ENCODE measurements around the gene ITPRIP.

The ITPRIP gene

GRCh38 chr10:104325436-104326435 is 12.5 kb downstream of the ITPRIP start:
- peak; percentile 58 to 73 (median 64) for DNase-seq

GRCh38 chr10:104324931-104325330 is 13.3 kb downstream of the ITPRIP start:
- DNase-seq: no peak

DNA sequence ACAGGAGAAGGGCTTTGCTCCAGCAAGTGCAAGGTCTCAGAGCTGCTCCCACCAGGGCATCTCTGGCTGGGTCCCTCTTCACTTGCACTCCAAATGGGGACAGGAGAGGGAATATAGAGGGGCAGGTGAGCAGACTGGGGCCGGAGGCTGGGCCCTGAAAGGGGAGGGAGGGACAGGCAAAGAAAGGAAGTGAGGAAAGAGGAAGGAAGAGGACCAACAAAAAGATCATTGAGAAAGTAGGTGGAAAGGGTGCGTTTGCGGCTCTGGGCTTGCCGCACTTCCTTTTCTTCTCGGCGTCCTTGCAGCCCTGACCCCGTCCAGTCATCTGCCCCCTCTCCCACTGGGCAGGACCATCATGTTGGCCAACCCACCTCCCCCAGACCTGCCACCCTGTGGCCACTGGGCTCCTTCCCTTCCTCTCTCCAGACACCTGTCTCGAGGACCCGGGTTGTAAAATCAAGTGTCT is 14.0 kb downstream of the ITPRIP start:
- peak; percentile 89 to 94 (median 90) for DNase-seq

- DNase-seq: peak; percentile 48 to 61 (median 56)
Observed at GRCh38 chr10:104323760-104324201, 14.5 kb downstream of the ITPRIP start.

DNA sequence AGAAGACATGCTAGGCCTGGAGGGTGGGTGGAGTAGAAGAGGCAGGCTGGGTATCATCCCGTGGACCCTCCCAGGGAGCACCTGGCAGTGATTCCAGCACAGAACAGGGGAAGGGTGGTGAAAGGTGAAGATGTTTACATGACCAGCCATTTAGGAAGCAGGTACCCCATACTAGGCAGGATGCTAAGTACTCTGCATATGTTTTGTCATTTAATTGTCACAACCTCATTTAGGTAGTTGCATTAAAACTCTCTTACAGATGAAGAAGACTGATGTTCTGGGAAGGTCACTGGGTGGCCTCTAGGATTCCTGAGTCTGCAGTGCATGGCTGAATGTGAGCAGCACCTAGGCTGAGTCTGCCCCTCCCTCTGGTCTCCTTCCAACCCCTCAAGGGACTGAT is 15.2 kb downstream of the ITPRIP start:
- no peak for DNase-seq

DNA sequence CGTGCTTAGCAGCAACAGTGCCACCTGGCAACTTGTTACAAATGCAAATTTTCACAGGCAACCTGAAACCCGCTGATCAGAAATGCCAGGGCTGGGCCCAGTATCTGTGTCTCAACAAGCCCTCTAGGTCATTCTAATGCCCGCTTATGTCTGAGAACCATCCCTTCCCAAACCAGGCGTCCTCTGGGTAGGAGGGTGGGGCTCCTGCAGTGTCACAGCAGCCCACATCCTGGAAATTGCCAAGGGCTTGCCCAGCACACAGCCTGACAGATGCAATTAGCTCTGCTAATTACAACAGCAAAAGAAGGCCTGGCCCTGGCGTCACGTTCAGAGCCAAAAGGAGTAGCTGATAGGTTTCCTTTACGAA is 15.9 kb downstream of the ITPRIP start:
- DNase-seq: peak; percentile 44 to 48 (median 46)

DNA sequence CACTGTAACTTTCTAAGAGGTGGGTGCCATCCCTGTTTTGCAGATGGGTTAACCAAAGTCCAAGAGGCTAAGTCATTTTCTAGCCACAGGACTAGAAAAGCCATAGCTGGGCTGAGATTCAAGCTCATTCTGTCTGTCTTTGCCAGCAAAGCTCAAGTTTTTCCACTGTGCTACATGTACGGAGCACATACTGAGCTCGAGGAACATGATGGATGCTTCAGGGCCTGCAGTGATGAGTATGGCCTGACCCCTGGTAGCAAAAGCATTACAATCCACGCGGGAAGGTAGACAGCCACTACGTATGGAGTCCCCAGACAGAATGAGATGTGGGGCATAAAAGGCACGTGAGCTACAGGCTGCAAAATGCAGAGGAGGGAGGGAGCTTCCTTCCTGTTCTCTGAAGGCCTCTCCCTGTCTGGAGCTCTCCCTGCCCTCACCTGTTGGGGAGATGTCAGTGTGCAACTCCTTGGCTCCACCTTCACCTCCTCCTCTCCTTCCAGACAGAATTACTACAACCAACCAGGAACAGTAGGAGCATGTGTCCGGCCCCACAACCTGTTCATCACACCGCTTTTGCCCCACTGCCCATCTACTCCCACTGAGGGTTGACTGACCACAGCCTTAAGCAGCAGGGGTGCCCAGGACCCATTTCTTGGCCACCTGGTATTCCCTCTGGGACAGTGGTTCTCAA is 16.4 kb downstream of the ITPRIP start:
- DNase-seq: no peak

DNA sequence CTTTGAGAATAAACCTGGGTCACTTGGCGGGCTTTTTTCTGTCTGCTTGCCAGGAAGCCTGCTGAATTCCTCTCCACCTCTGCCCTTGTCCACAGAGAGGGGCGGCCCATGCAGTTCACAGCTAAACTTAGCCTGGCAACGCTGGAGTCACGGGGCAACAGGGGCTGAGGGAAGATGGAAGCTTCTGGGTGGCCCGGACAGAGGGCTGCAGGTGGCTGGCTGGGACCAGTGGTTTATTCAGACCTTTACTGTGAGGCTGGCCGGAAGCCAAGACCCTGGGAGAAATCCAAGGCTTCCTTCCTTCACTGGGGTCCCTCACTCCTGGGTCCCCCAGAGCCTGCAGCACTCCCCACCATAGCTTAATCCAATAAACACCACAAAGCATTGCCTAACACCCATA is 17.0 kb downstream of the ITPRIP start:
- no peak for DNase-seq

GRCh38 chr10:104318810-104319741 is 19.2 kb downstream of the ITPRIP start:
- DNase-seq: peak in 2 of 3 donors; percentile 46 to 50

- no peak for DNase-seq
Observed at GRCh38 chr10:104318326-104318725, 19.9 kb downstream of the ITPRIP start.

- DNase-seq: no peak
Observed at GRCh38 chr10:104317726-104318299, 20.5 kb downstream of the ITPRIP start.

- no peak for DNase-seq
Observed at GRCh38 chr10:104317269-104317710, 21.0 kb downstream of the ITPRIP start.

DNA sequence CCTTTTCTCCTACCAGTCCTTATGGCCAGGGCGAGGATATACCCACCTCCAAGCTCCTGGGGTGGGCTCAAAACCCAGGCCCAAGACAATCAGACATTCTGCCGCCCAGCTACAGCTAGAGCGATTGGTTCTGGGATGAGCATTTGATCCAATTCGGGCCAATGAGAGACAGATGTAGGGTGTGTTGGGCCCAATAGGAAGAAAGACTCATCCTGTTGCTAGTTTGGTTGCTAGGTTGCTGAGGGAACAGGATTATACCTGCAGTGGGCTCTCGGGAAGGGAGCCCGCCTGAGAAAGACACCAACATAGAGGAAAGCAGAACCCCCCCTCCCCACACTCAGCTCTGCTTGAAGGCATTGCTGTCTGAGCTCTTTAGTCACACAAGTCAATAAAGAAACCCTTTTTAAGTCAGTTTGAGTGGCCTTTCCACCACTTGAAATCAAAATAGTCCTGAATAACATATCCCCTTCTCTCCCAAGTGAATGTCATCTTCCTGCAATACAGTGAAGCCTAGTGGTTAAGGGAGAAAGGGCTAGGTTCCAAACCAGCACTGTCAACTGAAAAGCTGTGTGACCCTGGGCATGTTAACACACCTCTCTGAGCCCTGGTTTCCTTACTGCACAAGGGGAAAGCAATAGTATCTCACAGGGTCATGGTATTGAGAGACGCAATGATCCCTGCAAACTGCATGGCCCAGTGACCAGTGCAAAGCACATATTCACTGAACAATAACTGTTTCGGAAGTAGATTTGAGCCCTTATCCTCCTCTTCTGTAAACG is 21.8 kb downstream of the ITPRIP start:
- no peak for DNase-seq

DNA sequence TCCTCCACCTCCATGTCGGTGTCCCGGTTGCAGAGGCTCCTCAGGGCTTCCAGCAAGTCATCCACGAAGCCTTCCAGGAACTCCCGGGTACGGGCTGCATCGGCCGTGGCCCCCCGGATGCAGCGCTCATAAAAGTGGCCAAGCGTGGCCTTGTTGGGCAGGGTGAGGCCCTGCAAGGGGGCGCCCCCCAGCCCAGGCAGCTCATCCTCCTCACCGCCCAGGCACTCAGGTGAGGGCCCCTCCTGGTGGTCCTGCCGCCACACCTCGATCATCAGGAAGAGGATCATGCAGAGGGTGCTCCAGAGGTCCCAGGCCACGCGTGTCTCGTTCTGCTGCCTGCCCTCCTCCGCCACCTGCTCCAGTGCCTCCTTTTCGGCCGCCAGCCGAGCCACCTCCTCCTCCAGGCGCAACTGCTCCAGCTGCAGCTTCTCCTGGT is 22.8 kb downstream of the ITPRIP start:
- DNase-seq: no peak

DNA sequence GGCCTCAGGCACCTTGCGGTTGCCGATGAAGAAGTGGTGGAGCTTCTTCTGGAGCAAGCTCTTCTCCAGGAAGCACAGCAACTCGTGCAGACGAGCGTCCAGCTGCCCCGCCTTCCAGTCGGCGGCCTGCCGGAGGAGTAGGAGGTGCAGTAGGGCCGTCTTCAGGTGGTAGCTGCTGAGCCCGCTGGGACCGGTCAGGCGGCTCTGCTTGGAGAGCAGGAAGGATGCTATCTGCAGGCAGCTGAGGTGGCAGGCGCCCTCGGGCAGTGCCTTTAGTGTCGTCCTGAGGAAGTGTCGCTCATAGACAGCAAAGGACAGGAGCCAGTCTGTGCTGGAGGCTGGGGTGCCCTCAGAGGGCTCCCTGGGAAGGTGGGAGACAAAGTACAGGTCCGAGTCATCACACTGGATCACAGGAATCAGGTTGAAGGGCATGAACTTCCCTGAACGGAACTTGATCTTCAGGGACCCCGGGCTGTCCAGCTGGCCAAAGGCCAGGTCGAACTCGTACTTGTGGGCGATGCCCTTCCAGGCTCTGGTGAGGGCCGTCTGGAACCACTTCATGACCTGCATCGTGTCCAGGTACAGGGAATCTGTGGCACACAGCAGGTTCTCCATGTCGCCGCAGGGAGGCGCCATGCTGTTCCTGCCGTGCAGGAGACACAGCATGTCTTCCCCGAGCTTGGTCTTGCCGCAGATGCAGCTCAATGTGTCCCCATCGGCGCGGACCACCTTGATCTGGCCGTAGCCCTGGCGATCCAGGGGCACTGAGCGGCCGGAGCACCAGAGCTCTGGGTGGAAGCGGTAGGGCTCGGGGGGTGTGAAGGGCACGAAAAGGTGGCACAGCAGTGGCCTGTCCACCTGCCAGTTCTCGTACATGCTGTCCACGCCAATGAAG is 23.4 kb downstream of the ITPRIP start:
- DNase-seq: no peak

DNA sequence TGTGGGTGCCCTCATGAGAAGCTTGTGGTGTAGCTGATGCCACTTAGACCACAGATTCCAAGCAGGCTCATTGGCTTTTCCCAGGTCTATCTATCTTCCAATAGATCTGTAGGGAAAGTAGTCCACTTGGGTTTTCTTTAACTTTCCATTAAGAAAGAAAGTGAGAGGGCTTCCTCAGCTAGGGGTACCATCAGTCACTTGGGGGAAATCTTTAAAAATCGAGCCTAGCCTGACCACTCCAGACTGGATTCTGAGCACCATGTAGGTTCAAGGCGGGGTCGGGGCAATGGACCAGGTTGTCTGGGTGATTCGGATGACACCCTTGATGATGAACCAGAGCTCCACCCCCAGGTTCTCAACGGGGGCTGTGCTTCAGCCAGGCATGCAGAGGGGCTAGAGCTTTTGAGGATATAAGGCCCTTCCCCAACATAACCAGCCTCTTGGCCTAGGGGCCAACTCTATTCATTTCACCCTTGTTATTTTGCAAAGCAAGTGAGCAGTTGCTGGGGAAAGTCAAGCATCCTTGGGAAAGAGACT is 27.0 kb downstream of the ITPRIP start:
- DNase-seq: no peak

DNA sequence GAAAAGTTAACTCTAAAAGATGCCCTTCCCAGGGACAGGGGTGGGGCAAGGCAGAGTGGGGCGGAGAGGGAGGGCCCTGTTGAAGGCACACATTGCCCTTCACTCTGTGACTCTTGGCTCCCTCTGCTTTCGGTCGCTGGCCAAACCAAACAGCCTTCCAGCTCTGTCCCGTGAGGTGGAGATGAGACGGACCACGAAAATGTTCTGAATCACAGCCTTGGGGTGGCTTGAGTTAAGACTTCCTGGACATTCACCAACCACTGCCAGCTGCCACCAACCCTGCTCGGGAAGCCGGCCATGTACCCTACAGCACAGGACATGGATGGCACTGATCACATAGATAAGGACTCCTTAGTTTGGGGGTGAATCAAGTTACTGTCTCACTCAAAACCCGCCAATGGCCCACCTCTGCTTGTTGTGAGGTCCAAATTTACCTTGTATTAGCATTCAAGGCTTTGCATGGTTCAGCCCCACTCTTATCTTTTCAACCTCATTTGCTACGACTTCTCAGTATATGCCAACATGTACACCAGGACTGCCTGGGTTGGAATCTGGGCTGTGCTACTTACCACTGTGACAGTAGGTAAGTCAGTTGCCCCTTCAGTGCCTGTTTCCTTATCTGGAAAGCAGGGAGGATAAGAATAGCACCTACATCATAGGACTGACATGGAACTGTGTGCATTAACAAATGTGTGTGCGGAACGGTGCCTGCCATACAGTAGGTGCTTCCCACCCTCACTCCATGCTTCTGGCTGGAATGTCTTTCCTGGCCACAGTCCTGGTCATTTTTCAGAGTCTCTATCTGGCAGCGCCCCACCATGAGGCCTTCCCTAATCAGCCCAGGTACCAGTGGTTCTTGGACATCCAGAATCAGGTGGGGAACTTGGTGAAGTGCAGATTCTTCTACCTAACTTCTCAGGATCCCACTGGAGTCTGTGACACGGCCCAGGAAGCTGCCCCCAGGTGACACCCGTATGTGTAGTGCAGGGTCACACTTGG is 28.0 kb downstream of the ITPRIP start:
- no peak for DNase-seq

DNA sequence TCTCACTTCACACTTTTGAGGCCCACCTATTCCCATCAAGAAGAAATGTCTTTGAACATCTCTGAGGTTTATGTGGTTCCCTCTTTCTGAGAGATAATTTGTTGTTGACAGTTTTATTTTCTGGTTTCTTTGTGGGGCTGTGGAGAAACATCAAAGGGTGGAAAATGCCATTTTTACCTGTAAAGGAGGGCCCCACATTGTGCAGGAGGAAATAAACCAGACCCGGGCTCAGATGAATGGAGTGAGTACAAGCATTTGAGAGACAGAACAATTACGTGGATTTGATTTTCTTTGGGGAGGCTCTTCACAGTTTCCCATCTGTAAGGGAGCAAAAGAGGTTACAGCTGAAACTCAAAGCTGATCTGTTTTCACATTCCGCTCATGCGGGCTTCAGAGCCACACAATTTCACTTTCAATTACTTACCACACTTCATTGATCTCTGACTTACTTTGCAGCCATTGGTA is 29.8 kb downstream of the ITPRIP start:
- no peak for DNase-seq
